ENCODE results near the gene AK3.

Gene AK3

DNA sequence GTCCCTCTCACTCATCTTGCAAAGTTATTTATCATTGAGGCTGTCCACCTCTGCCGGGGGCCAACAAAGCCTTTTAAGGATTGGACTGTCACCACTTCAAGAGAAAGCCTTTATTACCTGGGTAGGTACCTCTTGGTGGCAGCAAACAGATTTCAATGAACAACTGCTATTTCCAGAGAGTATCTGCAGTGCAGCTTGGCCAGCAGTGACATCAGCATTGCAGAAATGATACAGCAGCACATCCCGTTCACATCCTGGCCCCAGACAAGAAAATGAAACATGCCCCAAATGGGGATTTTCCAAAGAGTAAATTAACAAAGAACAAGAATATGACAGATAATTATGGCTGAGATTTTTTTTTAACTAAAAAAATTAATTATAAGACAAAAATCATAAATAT lies 72.4 kb downstream of the AK3 start:
- H3K36me3 Mint-ChIP-seq (ENCODE audit: low read depth), result no peaks in the 10 kb centered on the region
- TF ChIP-seq, protein P1, sequence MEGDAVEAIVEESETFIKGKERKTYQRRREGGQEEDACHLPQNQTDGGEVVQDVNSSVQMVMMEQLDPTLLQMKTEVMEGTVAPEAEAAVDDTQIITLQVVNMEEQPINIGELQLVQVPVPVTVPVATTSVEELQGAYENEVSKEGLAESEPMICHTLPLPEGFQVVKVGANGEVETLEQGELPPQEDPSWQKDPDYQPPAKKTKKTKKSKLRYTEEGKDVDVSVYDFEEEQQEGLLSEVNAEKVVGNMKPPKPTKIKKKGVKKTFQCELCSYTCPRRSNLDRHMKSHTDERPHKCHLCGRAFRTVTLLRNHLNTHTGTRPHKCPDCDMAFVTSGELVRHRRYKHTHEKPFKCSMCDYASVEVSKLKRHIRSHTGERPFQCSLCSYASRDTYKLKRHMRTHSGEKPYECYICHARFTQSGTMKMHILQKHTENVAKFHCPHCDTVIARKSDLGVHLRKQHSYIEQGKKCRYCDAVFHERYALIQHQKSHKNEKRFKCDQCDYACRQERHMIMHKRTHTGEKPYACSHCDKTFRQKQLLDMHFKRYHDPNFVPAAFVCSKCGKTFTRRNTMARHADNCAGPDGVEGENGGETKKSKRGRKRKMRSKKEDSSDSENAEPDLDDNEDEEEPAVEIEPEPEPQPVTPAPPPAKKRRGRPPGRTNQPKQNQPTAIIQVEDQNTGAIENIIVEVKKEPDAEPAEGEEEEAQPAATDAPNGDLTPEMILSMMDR (IDR thresholded peaks at IDR 0.05; ENCODE audit: unreplicated experiment in 3 of 3), result no peak
- H3K27me3 Mint-ChIP-seq (ENCODE audit: low read depth), result peaks cover 11% of the 10 kb centered on the region
- H3K27ac Mint-ChIP-seq, result no peak overlapping the region
- no peak overlapping the region for H3K4me3 Mint-ChIP-seq
- no peaks in the 10 kb centered on the region for H3K9me3 Mint-ChIP-seq
- peaks cover 22% of the 10 kb centered on the region for H3K4me1 Mint-ChIP-seq

DNA sequence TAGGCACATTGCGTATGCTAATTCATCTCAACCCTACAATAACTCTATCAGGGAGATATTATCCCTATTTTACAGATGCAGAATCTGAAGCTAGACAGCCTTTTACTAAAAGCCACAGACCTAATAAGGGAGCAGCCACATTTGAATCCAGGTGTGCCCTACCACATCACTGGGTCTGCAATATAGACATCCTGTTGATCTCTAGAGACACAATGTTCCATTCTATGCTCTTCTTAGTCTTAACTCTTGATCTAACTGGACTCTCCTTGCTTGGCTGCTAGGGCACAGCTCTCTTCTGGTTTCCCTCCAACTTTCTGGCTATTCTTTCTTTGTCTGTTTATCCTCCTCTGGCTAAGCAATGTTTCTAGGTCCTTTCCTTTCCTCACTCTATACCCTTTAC lies 73.3 kb downstream of the AK3 start:
- H3K27ac Mint-ChIP-seq, result no peak overlapping the region
- peak overlapping the region; percentile 2 to 24 (median 10) for H3K4me3 Mint-ChIP-seq
- TF ChIP-seq, protein P1 (IDR thresholded peaks at IDR 0.05; ENCODE audit: unreplicated experiment in 3 of 3), result no peak
- peaks cover 30% of the 10 kb centered on the region for H3K4me1 Mint-ChIP-seq
- H3K36me3 Mint-ChIP-seq (ENCODE audit: low read depth), result no peaks in the 10 kb centered on the region
- H3K27me3 Mint-ChIP-seq (ENCODE audit: low read depth), result peaks cover 15% of the 10 kb centered on the region
- no peaks in the 10 kb centered on the region for H3K9me3 Mint-ChIP-seq

DNA sequence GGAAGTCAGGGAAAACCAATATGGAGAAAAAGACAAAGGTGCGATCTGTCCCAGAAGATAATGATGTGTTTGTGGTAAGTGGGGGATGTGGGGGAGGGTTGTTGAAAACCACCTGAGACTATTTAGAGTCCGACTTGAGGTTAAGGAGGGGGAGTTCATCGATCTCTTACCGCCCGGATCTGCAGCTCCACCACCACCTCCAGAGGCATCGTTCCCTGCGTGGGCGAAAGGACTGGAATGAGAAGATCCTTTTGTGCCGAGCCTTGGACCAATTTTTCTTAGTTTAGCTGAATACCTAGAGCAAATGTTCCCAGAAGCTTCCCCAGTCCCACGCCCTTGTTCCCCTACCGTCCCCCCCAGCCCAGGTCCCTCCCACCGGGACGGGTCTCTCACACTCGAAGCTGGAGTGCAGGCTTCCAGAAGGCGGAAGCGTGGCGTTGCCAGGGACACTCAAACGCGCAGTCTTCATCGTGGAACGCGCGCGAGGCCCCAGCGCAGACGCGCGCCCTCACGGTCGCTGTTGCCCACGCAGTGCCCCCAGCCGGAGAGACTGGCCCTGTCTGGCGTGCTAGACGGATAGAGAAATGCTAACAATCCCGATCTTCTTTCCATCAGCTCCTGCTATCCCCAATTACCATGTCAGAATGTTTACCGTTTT lies 74.8 kb downstream of the AK3 start, which contains the start of gene SPATA6L:
TSS of gene SPATA6L (minus strand) at position 439 of the 658 bp plus-strand sequence. CDS start at position 209, 230 bp downstream.
- Mint-ChIP-seq H3K27ac (peak within 1 kb of the TSS; percentile 3 to 59 (median 58)), H3K27me3 (ENCODE audit: low read depth) (peaks cover 15% of the 10 kb centered on the region), H3K36me3 (ENCODE audit: low read depth) (no peaks in the 10 kb centered on the region), H3K4me3 (peak within 1 kb of the TSS; percentile 80 to 92 (median 85)), H3K9me3 (peaks cover under 1% of the 10 kb centered on the region), H3K4me1 (peaks cover 39% of the 10 kb centered on the region)
- TF ChIP-seq, protein P1 (IDR thresholded peaks at IDR 0.05; ENCODE audit: unreplicated experiment in 3 of 3), result no peak

DNA sequence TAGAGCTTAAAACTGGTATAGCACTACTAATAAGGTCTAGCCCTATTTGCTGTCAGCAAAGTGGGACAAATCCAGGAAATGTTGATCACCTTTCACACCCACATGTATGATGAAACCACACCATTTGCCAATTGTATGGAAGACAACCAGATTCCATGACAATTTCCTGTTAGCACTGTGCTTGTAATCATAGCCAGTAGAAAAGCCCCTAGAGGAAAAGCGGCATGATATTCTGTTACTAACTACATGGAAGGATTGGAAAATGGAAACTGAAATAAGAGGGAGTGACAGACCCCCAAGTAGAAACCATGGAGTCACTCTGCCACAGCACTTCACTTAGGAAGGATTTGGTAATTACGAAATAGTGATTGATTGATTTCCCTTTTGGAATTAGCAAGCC lies 75.6 kb downstream of the AK3 start:
- Mint-ChIP-seq H3K9me3 (peaks cover 2% of the 10 kb centered on the region), H3K27ac (peak overlapping the region in 2 of 3 experiments; percentile 58 to 59), H3K36me3 (ENCODE audit: low read depth) (no peaks in the 10 kb centered on the region), H3K4me1 (peaks cover 39% of the 10 kb centered on the region), H3K27me3 (ENCODE audit: low read depth) (peaks cover 15% of the 10 kb centered on the region), H3K4me3 (peak overlapping the region; percentile 80 to 92 (median 85))
- TF ChIP-seq, protein P1 (IDR thresholded peaks at IDR 0.05; ENCODE audit: unreplicated experiment in 3 of 3), result no peak

DNA sequence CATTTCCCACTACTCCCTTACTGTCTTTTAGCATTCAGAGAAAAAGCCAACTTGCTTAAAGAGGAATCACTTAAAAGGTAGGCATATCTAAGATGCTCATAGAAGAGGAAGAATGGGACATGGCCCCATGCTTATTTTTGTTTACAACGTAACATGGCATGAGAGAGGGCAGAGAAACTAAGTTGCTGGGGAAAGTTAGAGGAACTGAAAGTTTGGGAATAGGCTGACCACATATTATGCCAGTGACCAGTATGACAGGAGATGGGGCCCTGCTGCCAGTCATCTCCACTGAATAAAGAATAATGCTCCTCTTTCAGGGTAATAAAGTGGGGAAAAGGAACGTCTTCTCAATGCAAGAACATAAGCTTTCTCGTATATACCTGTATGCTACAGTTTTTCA lies 77.0 kb downstream of the AK3 start:
- Mint-ChIP-seq H3K27me3 (ENCODE audit: low read depth) (peaks cover 15% of the 10 kb centered on the region), H3K36me3 (ENCODE audit: low read depth) (no peaks in the 10 kb centered on the region), H3K4me1 (peaks cover 39% of the 10 kb centered on the region), H3K4me3 (peak overlapping the region; percentile 67 to 92 (median 85)), H3K27ac (no peak overlapping the region), H3K9me3 (peaks cover 2% of the 10 kb centered on the region)
- TF ChIP-seq, protein P1 (IDR thresholded peaks at IDR 0.05; ENCODE audit: unreplicated experiment in 3 of 3), result no peak

Data from nephron (organoid).